HG03378 (cell line): ENCODE measurements around the gene AFM.

ENCODE experiments used
- ATAC-seq: cut with Tn5 transposase; IDR thresholded peaks from one replicate; pipeline ENCODE4 v1.9.1; 2021; ENCODE audit warnings: mild to moderate bottlenecking, moderate library complexity; ENCODE audit not compliant: unreplicated experiment

AFM gene, protein sequence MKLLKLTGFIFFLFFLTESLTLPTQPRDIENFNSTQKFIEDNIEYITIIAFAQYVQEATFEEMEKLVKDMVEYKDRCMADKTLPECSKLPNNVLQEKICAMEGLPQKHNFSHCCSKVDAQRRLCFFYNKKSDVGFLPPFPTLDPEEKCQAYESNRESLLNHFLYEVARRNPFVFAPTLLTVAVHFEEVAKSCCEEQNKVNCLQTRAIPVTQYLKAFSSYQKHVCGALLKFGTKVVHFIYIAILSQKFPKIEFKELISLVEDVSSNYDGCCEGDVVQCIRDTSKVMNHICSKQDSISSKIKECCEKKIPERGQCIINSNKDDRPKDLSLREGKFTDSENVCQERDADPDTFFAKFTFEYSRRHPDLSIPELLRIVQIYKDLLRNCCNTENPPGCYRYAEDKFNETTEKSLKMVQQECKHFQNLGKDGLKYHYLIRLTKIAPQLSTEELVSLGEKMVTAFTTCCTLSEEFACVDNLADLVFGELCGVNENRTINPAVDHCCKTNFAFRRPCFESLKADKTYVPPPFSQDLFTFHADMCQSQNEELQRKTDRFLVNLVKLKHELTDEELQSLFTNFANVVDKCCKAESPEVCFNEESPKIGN

GRCh38 chr4:73481358-73481757 lies at the start of gene AFM:
Gene AFM, plus strand, starts transcription at chr4:73481745. Its CDS starts 31 bp downstream, at chr4:73481776.
- no peak for ATAC-seq

- no peak for ATAC-seq
Observed at GRCh38 chr4:73431813-73432168, 49.8 kb upstream of the AFM start.

GRCh38 chr4:73432169-73433000 lies 49.2 kb upstream of the AFM start:
- no peak for ATAC-seq

- ATAC-seq, result no peak
Observed at GRCh38 chr4:73433140-73433539, 48.4 kb upstream of the AFM start.

DNA sequence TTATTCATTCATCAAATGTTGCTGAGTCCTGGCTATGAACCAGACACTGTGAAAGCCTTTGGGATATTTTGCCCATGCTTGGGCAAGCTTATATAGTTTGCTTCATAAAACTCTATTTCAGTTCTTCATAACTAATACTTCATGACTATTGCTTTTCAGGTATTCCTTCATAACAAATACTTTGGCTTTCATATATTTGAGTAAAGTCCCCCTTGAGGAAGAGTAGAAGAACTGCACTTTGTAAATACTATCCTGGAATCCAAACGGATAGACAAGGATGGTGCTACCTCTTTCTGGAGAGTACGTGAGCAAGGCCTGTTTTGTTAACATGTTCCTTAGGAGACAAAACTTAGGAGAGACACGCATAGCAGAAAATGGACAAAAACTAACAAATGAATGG lies 47.2 kb upstream of the AFM start:
- ATAC-seq, result no peak

DNA sequence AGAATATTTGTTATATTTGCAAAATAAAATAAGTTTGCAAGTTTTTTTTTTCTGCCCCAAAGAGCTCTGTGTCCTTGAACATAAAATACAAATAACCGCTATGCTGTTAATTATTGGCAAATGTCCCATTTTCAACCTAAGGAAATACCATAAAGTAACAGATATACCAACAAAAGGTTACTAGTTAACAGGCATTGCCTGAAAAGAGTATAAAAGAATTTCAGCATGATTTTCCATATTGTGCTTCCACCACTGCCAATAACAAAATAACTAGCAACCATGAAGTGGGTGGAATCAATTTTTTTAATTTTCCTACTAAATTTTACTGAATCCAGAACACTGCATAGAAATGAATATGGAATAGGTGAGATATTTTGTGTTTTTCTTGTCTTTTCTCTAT lies 45.6 kb upstream of the AFM start, which contains the start of gene AFP:
TSS of gene AFP (plus strand) at position 238 of the 400 bp plus-strand sequence. CDS start at position 280, 42 bp downstream.
- ATAC-seq, result no peak

- no peak for ATAC-seq
Observed at GRCh38 chr4:73436674-73437557, 44.6 kb upstream of the AFM start.

GRCh38 chr4:73437558-73437956 lies 44.0 kb upstream of the AFM start:
- no peak for ATAC-seq

- no peak for ATAC-seq
Observed at GRCh38 chr4:73438048-73438447, 43.5 kb upstream of the AFM start.

DNA sequence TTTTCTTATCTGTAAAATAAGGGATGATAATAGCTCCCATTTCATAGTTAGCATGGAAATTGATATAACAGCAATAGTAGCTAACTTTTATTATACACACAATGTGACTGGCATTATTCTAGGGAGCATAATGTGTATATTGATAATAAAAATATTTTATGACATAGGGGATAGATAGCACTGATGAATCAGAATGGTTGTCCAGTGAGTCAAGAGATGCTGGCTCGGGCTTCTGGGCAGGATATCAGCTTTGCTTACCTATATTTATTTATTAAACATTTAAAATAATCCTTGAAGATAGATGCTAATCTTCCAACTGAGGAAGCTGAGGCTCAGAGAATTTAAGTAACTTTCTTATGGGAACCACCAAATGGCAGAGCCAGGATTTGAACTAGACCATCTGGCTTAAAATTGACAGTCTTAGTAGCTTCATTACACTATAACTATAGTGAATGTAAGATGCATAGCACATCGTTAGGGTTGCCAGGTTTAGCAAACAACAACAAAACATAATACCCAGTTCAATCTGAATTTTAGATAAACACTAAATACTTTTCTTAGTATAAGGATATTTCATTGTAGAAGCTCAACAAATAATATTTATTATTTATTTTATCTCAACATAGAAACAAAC lies 42.8 kb upstream of the AFM start:
- no peak for ATAC-seq

DNA sequence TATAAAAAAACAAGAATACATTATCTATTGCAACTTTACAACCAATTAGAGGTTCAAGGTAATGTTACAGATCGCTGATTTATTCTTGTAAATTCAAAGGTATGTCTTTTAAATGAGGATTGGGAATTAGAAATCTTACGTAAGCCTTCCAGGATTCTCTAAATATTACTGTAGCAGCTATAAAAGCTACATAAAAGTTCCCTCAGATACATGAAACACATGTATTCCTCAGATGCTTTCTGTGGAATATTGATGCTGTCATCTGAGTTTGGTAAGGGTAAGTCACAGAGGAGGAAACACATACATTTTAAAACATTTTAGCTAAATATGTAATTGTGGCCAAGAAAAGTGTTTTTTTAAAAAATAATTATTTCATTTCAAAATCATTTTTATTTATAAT lies 42.1 kb upstream of the AFM start:
- no peak for ATAC-seq

GRCh38 chr4:73439991-73440390 lies 41.6 kb upstream of the AFM start:
- no peak for ATAC-seq

DNA sequence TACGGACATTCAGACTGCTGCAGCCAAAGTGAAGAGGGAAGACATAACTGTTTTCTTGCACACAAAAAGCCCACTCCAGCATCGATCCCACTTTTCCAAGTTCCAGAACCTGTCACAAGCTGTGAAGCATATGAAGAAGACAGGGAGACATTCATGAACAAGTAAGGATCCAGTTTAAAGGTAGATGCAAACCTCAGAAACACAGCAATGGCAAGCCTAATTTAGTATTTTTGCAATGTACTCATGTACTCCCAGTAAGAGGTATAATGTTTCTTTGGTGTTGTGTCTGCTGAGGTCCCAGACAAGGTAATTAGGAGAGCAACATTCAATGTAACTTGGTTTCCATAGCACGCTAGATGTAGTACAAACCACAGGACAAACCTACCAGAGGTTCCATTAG lies 40.9 kb upstream of the AFM start:
- no peak for ATAC-seq

DNA sequence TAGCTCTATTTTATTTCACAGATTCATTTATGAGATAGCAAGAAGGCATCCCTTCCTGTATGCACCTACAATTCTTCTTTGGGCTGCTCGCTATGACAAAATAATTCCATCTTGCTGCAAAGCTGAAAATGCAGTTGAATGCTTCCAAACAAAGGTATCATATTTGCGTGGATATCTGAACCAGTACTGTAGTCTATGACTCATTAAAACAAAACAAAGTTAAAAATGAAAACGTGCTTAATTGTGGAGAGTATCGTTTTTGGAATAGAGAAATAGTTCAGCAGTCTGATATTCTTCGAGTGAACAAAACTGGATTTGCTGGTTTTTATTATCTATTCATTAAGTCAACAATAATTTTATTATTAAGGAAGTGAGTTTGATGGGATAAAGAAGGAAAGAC lies 39.3 kb upstream of the AFM start:
- no peak for ATAC-seq

DNA sequence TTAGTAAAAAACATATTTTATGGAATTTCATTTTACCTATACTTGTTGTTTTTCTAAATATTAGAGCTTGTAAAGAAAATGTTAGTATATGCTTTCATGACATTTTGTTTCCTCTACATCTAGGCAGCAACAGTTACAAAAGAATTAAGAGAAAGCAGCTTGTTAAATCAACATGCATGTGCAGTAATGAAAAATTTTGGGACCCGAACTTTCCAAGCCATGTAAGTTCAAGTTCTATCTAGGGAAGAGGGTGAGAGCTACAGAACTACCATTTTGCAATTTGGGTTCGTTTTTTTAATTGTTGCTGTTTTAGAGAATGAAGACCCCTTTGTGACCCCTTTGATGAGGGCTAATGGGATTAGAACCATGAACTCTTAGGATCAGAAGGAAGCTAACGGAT lies 38.3 kb upstream of the AFM start:
- ATAC-seq, result no peak

GRCh38 chr4:73445383-73446335 lies 35.9 kb upstream of the AFM start:
- no peak for ATAC-seq

- peak; percentile 99 for ATAC-seq
Observed at GRCh38 chr4:73446336-73446938, 35.1 kb upstream of the AFM start.

GRCh38 chr4:73447671-73448070 lies 33.9 kb upstream of the AFM start:
- ATAC-seq, result no peak
